Mammary epithelial cell (primary cell): ENCODE measurements around the gene PDE7B.

Experiments used
- EZH2 ChIP-seq: IDR thresholded peaks from 2 replicates; pipeline ENCODE4 v1.6.1; 2012; ENCODE audit warnings: low read length, inconsistent platforms, borderline replicate concordance
- TF ChIP-seq, protein P1 (sequence below), 2 donors: IDR thresholded peaks in 1 of 2; conservative IDR thresholded peaks in 1 of 2; 2 replicates each; pipeline ENCODE4 v1.5.1; 2011 to 2012; ENCODE audit warnings: inconsistent platforms in 2 of 2, low read length in 2 of 2, mild to moderate bottlenecking in 2 of 2, control low read depth in 1 of 2, low read depth in 1 of 2; ENCODE audit not compliant: insufficient read depth in 1 of 2; ENCODE audit errors: extremely low read depth in 1 of 2

DNA sequence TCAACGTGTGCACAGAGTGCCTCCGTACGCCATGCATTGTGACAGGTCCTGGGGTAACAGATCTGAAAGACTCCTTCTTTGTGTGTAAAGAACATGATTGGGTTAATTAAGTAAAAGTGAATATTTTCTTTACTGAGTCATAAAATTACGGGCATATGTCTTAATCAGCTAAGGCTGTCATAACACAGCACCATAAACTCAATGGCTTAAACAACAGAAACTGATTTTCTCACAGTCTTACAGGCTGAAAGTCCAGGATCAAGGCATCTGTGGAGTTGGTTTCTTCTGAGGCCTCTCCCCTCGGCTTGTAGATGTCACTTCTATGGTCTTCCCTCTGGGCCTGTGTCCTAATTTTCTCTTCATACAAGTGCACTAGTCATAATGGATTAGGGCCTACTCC lies 221.7 kb downstream of the PDE7B start:
- TF ChIP-seq, protein P1, sequence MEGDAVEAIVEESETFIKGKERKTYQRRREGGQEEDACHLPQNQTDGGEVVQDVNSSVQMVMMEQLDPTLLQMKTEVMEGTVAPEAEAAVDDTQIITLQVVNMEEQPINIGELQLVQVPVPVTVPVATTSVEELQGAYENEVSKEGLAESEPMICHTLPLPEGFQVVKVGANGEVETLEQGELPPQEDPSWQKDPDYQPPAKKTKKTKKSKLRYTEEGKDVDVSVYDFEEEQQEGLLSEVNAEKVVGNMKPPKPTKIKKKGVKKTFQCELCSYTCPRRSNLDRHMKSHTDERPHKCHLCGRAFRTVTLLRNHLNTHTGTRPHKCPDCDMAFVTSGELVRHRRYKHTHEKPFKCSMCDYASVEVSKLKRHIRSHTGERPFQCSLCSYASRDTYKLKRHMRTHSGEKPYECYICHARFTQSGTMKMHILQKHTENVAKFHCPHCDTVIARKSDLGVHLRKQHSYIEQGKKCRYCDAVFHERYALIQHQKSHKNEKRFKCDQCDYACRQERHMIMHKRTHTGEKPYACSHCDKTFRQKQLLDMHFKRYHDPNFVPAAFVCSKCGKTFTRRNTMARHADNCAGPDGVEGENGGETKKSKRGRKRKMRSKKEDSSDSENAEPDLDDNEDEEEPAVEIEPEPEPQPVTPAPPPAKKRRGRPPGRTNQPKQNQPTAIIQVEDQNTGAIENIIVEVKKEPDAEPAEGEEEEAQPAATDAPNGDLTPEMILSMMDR (conservative IDR thresholded peaks at IDR 0.05 in 1 of 2, IDR thresholded peaks at IDR 0.05 in 1 of 2; ENCODE audit: extremely low read depth in 1 of 2, insufficient read depth in 1 of 2, low read depth in 1 of 2, low read length in 2 of 2) = no peak
- TF ChIP-seq EZH2 = no peak
